AML-193 (cell line): ENCODE data around the gene ERO1A.
"Not testable (repeated sequence)": the region's sequence is repeated elsewhere in the genome, so short reads cannot be mapped to it uniquely, and the experiment has no call there.

Source experiments
- DNase-seq, 2 experiments: peaks; one replicate each; lab custom pipeline; 2025; lab: John Stamatoyannopoulos, UW

Gene ERO1A, protein sequence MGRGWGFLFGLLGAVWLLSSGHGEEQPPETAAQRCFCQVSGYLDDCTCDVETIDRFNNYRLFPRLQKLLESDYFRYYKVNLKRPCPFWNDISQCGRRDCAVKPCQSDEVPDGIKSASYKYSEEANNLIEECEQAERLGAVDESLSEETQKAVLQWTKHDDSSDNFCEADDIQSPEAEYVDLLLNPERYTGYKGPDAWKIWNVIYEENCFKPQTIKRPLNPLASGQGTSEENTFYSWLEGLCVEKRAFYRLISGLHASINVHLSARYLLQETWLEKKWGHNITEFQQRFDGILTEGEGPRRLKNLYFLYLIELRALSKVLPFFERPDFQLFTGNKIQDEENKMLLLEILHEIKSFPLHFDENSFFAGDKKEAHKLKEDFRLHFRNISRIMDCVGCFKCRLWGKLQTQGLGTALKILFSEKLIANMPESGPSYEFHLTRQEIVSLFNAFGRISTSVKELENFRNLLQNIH

GRCh38 chr14:52695481-52696091 lies at the start of gene ERO1A:
ERO1A (minus strand) TSS chr14:52695558; CDS start chr14:52695481, 77 bp downstream.
- peak; percentile 19 to 39 for DNase-seq

DNA sequence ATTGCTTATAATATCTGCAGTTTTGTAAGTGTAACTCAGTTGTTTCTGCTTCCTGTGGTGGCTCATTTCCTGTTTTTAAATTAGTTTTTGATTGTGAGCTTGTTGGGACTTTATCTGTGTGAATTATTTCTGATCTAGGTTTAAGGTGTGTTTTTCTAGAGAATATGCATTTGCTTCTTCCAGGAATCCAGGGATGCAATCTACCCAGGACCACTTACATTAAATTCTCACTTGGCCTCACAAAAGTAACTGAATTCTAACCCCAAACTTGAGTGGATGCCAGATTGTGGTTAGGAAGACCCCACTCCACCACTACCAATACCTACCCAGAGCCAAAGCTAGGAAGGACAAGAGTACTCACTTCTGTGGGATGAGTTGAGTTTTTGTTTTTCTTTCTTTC lies 46.5 kb upstream of the ERO1A start:
- DNase-seq = no peak

- DNase-seq = no peak
Observed at GRCh38 chr14:52740751-52741150, 45.4 kb upstream of the ERO1A start.

- DNase-seq = no peak
Observed at GRCh38 chr14:52738409-52738808, 43.1 kb upstream of the ERO1A start.

GRCh38 chr14:52735921-52736489 lies 40.6 kb upstream of the ERO1A start:
- no peak for DNase-seq

- DNase-seq = no peak
Observed at GRCh38 chr14:52733824-52734223, 38.5 kb upstream of the ERO1A start.

DNA sequence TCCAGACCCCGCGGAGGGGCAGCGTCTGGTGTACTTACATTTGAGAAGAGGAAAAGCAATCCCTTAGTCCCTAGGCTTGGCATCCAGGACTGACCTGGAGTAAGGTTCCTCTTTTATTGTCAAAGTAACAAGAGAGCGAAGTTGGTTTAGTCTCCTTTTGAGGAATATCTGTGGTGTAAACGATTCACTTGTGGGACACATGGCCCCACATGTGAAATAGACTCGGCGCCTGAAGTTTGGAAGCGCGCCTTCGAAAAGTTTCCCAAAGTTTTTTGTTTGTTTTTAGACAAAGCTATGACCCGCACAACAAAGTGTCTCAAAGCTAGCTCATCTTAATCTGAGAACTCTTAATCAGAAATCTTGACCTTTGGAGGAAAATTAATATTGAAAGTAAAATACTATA lies 35.4 kb upstream of the ERO1A start:
- DNase-seq = peak; percentile 10 to 19

DNA sequence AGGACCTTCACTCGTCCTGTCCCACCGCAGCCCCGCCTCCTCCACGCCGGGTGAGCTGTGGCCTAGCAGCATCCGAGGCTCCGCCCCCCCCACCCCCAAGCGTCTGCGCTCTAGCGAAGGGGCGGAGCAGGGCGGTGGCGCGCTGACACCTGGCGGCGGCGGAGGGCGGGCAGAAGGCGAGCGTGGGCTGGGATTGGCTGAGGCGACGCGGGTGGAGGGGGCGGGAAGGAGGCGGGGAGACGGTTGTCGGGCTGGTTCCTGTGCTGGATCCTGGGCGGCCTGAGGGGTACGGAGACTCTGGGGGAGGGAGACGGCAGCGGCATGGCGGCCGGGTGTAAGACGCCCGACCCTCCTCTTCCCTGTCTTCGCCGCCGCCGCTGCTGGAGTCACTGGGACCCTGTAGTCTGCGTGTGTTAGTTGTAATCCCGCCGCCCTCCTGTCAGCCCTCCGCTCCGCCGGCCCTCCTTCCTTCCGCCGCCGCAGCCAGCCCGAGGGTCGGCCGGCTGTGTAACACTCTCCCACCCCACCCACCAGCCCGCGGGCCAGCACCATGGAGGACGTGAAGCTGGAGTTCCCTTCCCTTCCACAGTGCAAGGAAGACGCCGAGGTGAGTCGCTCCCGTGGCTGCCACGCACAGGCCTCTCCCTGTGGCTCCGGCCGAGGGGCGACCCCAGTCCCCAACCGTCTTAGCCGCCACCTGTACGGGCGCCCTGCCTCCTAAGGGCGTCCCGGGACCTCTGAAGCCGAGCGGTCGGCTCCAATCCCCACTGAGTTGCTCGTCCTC lies 34.8 kb upstream of the ERO1A start, which contains the start of gene STYX:
Gene STYX (plus strand): TSS at position 242 of the 784 bp plus-strand sequence. CDS start 309 bp downstream, at position 551.
- peak; percentile 94 for DNase-seq

DNA sequence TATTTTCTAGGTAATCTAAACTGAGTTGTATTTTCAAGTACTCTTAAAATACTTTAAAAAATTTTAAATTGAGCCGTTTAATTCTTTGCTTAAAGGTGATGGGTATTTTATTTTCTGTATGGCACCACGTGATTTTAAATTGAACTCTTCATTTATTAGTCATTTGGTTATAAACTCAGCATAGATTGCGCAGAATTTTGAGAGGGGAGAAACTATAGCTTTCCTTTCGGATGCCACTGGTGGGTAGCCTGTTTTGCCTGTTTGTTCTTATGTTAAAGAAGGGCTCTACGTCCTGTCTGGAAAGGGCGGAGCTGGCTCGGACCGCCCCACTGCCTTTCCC lies 34.2 kb upstream of the ERO1A start:
- no peak for DNase-seq

DNA sequence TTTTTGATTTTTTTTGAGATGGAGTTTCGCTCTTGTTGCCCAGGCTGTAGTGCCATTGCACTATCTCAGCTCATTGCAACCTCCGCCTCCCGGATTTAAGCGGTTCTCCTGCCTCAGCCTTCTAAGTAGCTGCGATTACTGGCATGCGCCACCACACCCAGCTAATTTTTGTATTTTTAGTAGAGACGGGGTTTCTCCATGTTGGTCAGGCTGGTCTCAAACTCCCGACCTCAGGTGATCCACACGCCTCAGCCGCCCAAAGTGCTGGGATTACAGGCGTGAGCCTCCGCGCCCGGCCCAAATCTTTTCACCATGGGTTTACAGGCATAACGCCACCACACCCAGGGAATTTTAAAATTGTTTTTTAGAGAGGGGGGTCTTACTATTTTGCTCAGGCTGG lies 33.7 kb upstream of the ERO1A start:
- not testable (repeated sequence) for DNase-seq

GRCh38 chr14:52727509-52727908 lies 32.2 kb upstream of the ERO1A start:
- not testable (repeated sequence) for DNase-seq

- no peak for DNase-seq
Observed at GRCh38 chr14:52724360-52724644, 28.9 kb upstream of the ERO1A start.

DNA sequence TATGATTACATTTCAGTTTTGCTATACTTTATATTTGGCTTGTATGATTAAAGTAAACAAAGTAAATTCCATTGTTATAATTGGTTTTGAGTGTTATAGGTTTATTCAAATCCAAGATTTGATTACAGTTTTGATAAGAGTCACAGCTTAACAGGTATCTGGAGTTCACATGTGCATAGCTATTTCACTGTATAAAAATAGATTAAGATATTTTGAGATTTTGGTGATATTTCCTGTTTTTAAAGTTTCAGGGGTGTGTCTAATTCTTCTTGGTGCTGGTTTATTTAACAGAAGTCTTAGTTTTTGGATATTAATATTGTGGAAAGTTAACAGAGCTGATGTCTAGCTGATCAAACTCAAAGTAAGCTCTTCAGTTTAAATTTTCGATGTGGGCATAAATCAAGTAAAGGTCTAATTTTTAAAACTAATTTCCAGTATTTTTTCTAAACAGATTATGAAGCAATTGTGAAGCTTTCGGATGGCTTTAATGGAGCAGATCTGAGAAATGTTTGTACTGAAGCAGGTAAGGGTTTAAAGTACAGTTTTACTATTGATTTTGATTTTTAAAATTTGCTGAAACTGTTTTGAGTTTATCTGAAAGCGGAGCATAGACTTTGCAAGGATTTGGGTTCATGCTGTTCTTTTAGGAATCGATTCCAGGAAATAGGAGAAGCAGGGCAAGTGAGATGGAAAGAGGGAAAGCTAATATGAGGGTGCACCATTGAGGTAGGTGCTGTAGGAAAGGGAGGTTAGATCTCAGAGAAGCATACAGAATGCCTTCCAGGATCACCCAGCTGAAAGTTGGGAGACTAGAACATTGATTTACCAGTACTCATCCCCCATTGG lies 28.4 kb upstream of the ERO1A start:
- no peak for DNase-seq

- no peak for DNase-seq
Observed at GRCh38 chr14:52716155-52716554, 20.8 kb upstream of the ERO1A start.

GRCh38 chr14:52711666-52712065 lies 16.3 kb upstream of the ERO1A start:
- DNase-seq = no peak

DNA sequence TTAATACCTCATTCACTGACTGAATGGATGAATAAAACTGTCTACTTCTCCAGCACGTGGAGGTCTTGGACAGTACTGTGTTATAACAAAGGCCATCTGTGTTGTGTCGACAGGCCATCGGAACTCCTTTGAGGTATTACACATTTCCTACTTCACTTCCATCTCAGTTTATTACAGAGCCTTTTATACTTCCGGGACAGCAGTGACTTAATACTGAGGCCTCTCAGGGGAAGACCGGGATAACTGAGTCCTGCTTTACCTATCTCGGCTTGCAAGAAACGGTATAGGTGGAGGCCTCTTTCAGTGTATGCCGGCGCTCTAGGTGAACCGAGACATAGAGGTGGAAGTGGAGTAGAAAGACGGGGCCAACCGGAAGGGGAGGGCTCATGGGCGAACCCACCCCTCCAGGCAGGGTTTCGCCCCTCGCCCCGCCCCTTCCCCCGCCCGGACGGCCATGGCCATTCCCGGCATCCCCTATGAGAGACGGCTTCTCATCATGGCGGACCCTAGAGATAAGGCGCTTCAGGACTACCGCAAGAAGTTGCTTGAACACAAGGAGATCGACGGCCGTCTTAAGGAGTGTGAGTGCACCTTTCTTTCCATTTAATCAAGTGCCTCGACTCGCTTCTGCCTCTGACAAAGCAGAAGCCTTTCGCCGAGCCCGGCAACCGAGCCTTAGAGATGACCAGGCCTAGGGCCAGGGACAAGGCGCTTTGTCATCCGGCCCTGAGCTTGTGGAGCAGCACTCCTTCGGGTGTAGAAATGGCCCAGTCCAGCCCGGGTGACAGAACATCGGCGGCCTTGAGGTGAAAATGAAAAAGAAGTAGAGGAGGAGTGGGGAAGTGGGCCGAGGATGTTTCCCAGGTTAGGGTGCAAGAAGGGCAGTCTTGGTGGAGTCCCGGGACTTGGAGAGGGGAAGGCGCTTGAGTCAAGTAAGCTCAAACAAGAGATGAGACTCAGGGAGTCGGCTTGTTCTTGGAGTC lies 11.7 kb upstream of the ERO1A start, which contains the start of gene PSMC6:
Gene PSMC6 (plus strand): TSS at position 477 of the 983 bp plus-strand sequence. CDS start 20 bp downstream, at position 497.
- DNase-seq = peak; percentile 80 to 90

DNA sequence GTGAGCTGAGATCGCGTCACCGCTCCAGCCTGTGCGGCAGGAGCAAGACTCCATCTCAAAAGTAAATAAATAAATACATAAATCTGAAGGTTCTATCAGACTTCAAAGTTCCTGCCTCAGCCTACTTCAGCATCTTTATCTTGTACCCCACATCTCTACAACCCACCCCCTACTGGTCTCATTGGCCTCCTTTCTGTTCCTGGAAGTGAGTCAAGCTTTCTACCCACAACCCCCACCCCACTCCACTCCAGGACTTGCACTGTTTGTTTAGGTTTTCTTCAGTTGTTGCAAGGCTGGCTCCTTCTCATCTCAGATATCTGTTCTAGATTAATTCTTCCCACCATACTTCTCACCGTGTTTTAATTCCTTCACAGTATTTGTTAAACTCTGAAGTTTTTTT lies 10.9 kb upstream of the ERO1A start:
- DNase-seq = peak in 1 of 2 experiments; percentile 19

- DNase-seq = no peak
Observed at GRCh38 chr14:52703664-52704063, 8.3 kb upstream of the ERO1A start.

DNA sequence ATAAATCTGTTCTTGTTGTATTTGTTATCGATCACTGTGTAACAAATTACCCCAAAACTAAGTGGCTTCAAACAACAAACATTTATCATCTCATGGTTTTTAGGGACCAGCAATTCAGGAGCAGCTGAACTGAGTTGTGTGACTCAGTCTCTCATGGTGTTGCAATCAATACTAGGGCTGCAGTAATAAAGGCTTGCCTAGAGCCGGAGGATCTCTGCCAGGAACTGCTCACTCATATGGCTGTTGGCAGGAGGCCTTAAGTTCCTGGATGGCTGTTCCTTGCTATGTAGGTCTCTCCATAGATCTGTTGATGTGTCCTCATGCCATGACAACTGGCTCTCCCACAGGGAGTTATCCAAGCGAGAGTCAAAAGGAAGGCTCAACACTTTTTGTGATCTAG lies 7.9 kb upstream of the ERO1A start:
- DNase-seq = peak; percentile 51 to 60

DNA sequence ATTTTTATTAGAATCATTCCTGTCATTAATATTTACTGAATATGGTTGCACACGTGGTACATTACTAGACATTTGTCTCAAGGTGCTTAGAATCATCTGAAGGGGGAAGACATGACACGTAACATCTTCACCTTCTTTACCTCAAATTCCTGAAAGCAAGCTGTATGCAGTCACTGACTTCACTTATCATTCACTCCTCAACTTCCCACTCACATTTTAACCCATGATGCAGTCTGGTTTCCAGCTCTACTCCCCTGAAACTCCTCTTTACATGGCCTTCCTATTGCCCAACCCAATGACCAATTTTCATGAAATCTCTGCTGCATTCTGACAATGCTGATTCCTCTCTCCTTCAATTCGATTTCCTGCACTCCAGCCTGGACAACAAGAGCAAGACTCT lies 5.9 kb upstream of the ERO1A start:
- DNase-seq = no peak
